SK-N-SH treated with all-trans-retinoic acid at 6 μM for 48 hours (cell line): Measurements from ENCODE around the gene IRS2.

Source experiments
- ATAC-seq: fragments of 200-7000 bp; cut with Tn5 transposase; 3 replicates; pipeline ENCODE4 v1.9.1; 2020; ENCODE audit warnings: mild to moderate bottlenecking, moderate library complexity
- ARNTL ChIP-seq: fragments of 450-650 bp; formaldehyde crosslinking; IDR thresholded peaks from 2 replicates; pipeline ENCODE4 v1.5.0; 2020; ENCODE audit warnings: low read depth, mild to moderate bottlenecking, moderate library complexity, borderline replicate concordance
- BACH2 ChIP-seq: fragments of 250-450 bp; sonication (Bioruptor Pico); IDR thresholded peaks from 2 replicates; pipeline ENCODE4 v1.9.0; 2021; ENCODE audit warnings: mild to moderate bottlenecking, borderline replicate concordance
- CREB5 ChIP-seq: fragments of 250-450 bp; sonication (Bioruptor Pico); IDR thresholded peaks from 2 replicates; pipeline ENCODE4 v1.5.1; 2020; ENCODE audit warnings: low read depth, mild to moderate bottlenecking, moderate library complexity
- CSRNP3 ChIP-seq: fragments of 250-450 bp; sonication (Bioruptor Pico); IDR thresholded peaks from 2 replicates; pipeline ENCODE4 v1.5.1; 2021; ENCODE audit warnings: mild to moderate bottlenecking, moderate library complexity
- ESRRG ChIP-seq: fragments of 250-450 bp; sonication (Bioruptor Pico); IDR thresholded peaks from 2 replicates; pipeline ENCODE4 v1.6.1; 2021; ENCODE audit warnings: mild to moderate bottlenecking
- GLIS3 ChIP-seq: fragments of 250-450 bp; sonication (Bioruptor Pico); IDR thresholded peaks from 2 replicates; pipeline ENCODE4 v1.5.0; 2020; ENCODE audit warnings: mild to moderate bottlenecking, moderate library complexity
- ISL1 ChIP-seq: fragments of 250-450 bp; sonication (Bioruptor Pico); IDR thresholded peaks from 2 replicates; pipeline ENCODE4 v2.1.2; 2022; ENCODE audit warnings: mild to moderate bottlenecking, moderate library complexity
- OSR1 ChIP-seq: fragments of 250-450 bp; sonication (Bioruptor Pico); IDR thresholded peaks from 2 replicates; pipeline ENCODE4 v1.8.0; 2022; ENCODE audit warnings: moderate library complexity, mild to moderate bottlenecking, inconsistent platforms
- PATZ1 ChIP-seq: fragments of 250-450 bp; sonication (Bioruptor Pico); IDR thresholded peaks from 2 replicates; pipeline ENCODE4 v1.8.0; 2020; ENCODE audit warnings: mild to moderate bottlenecking, moderate library complexity, borderline replicate concordance
- POU6F1 ChIP-seq: fragments of 250-450 bp; sonication (Bioruptor Pico); IDR thresholded peaks from 2 replicates; pipeline ENCODE4 v1.8.0; 2021; ENCODE audit warnings: low read depth, mild to moderate bottlenecking, moderate library complexity, borderline replicate concordance
- PPARA ChIP-seq: fragments of 250-450 bp; sonication (Bioruptor Pico); IDR thresholded peaks from 2 replicates; pipeline ENCODE4 v1.5.0; 2020; ENCODE audit warnings: mild to moderate bottlenecking, borderline replicate concordance
- RARB ChIP-seq: fragments of 250-450 bp; sonication (Bioruptor Pico); IDR thresholded peaks from 2 replicates; pipeline ENCODE4 v1.8.0; 2021; ENCODE audit warnings: mild to moderate bottlenecking, moderate library complexity
- SNAI2 ChIP-seq: fragments of 250-450 bp; sonication (Bioruptor Pico); IDR thresholded peaks from 2 replicates; pipeline ENCODE4 v1.5.0; 2020; ENCODE audit warnings: mild to moderate bottlenecking, moderate library complexity
- TCF4 ChIP-seq: fragments of 250-450 bp; sonication (Bioruptor Pico); IDR thresholded peaks from 2 replicates; pipeline ENCODE4 v1.8.0; 2021; ENCODE audit warnings: mild to moderate bottlenecking, moderate library complexity, borderline replicate concordance
- TOX ChIP-seq: fragments of 250-450 bp; sonication (Bioruptor Pico); IDR thresholded peaks from 2 replicates; pipeline ENCODE4 v1.8.0; 2021; ENCODE audit warnings: mild to moderate bottlenecking, moderate library complexity, borderline replicate concordance
- TSHZ2 ChIP-seq: fragments of 250-450 bp; sonication (Bioruptor Pico); IDR thresholded peaks from 2 replicates; pipeline ENCODE4 v1.5.0; 2020; ENCODE audit warnings: mild to moderate bottlenecking, moderate library complexity
- ZC3H10 ChIP-seq: fragments of 250-450 bp; sonication (Bioruptor Pico); IDR thresholded peaks from 2 replicates; pipeline ENCODE4 v1.5.1; 2021; ENCODE audit warnings: mild to moderate bottlenecking, moderate library complexity
- ZFP3 ChIP-seq: fragments of 250-450 bp; sonication (Bioruptor Pico); IDR thresholded peaks from 2 replicates; pipeline ENCODE4 v1.5.0; 2020; ENCODE audit warnings: mild to moderate bottlenecking, moderate library complexity
- ZFP30 ChIP-seq: fragments of 450-650 bp; formaldehyde crosslinking; IDR thresholded peaks from 2 replicates; pipeline ENCODE4 v1.5.0; 2022; ENCODE audit warnings: mild to moderate bottlenecking, moderate library complexity
- ZNF565 ChIP-seq: fragments of 450-650 bp; formaldehyde crosslinking; conservative IDR thresholded peaks from 2 replicates; pipeline ENCODE4 v1.5.0; 2020; ENCODE audit warnings: low read depth, mild to moderate bottlenecking, moderate library complexity
- ZNF70 ChIP-seq: fragments of 450-650 bp; formaldehyde crosslinking; IDR thresholded peaks from 2 replicates; pipeline ENCODE4 v1.5.0; 2020; ENCODE audit warnings: mild to moderate bottlenecking, moderate library complexity
- ZNF8 ChIP-seq: fragments of 450-650 bp; formaldehyde crosslinking; IDR thresholded peaks from 2 replicates; pipeline ENCODE4 v1.5.0; 2020; ENCODE audit warnings: mild to moderate bottlenecking, moderate library complexity

Gene IRS2

GRCh38 chr13:109756778-109757177, 29.6 kb downstream of the IRS2 start:
- no peak for ATAC-seq
- no peak for TF ChIP-seq TCF4 (CRISPR knock-in tag)
- no peak for TF ChIP-seq SNAI2
- TF ChIP-seq ZNF70 (CRISPR knock-in tag): no peak
- no peak for TF ChIP-seq ZNF8 (CRISPR knock-in tag)
- TF ChIP-seq TOX (CRISPR knock-in tag): no peak
- no peak for TF ChIP-seq ESRRG (CRISPR knock-in tag)
- no peak for TF ChIP-seq ZC3H10 (CRISPR knock-in tag)
- no peak for TF ChIP-seq POU6F1
- no peak for TF ChIP-seq TSHZ2 (CRISPR knock-in tag)
- no peak for TF ChIP-seq BACH2
- no peak for TF ChIP-seq ARNTL
- TF ChIP-seq OSR1 (CRISPR knock-in tag): no peak
- no peak for TF ChIP-seq RARB (CRISPR knock-in tag)
- TF ChIP-seq ZNF565 (CRISPR knock-in tag): no peak
- no peak for TF ChIP-seq PATZ1 (CRISPR knock-in tag)
- TF ChIP-seq ISL1 (CRISPR knock-in tag): no peak
- no peak for TF ChIP-seq ZFP3
- no peak for TF ChIP-seq GLIS3 (CRISPR knock-in tag)
- TF ChIP-seq PPARA: no peak
- no peak for TF ChIP-seq CREB5 (CRISPR knock-in tag)

- ATAC-seq: no peak
- no peak for TF ChIP-seq ZFP30 (CRISPR knock-in tag)
- no peak for TF ChIP-seq ZFP3
- no peak for TF ChIP-seq ZNF8 (CRISPR knock-in tag)
- no peak for TF ChIP-seq ARNTL
- no peak for TF ChIP-seq OSR1 (CRISPR knock-in tag)
- TF ChIP-seq ESRRG (CRISPR knock-in tag): no peak
- TF ChIP-seq SNAI2: no peak
- no peak for TF ChIP-seq ZNF70 (CRISPR knock-in tag)
- no peak for TF ChIP-seq CSRNP3 (CRISPR knock-in tag)
- TF ChIP-seq GLIS3 (CRISPR knock-in tag): no peak
- TF ChIP-seq ZNF565 (CRISPR knock-in tag): no peak
- TF ChIP-seq RARB (CRISPR knock-in tag): no peak
- TF ChIP-seq TCF4 (CRISPR knock-in tag): no peak
- TF ChIP-seq TOX (CRISPR knock-in tag): no peak
- no peak for TF ChIP-seq ZC3H10 (CRISPR knock-in tag)
These were observed 30.4 kb downstream of the IRS2 start for GRCh38 chr13:109755997-109756396.

- no peak for ATAC-seq
- TF ChIP-seq POU6F1: no peak
- TF ChIP-seq CSRNP3 (CRISPR knock-in tag): no peak
- TF ChIP-seq BACH2: no peak
- no peak for TF ChIP-seq ZFP3
- no peak for TF ChIP-seq OSR1 (CRISPR knock-in tag)
- TF ChIP-seq ZNF565 (CRISPR knock-in tag): no peak
- no peak for TF ChIP-seq TCF4 (CRISPR knock-in tag)
- TF ChIP-seq ARNTL: no peak
- no peak for TF ChIP-seq PPARA
- TF ChIP-seq RARB (CRISPR knock-in tag): no peak
- no peak for TF ChIP-seq ZNF70 (CRISPR knock-in tag)
- no peak for TF ChIP-seq CREB5 (CRISPR knock-in tag)
- no peak for TF ChIP-seq ZC3H10 (CRISPR knock-in tag)
- TF ChIP-seq TOX (CRISPR knock-in tag): no peak
- no peak for TF ChIP-seq ISL1 (CRISPR knock-in tag)
- no peak for TF ChIP-seq ZFP30 (CRISPR knock-in tag)
- TF ChIP-seq SNAI2: no peak
- TF ChIP-seq, all 23 proteins: peak for 0
These were observed 30.8 kb downstream of the IRS2 start for GRCh38 chr13:109755551-109755950.
